GM21825 (cell line): ENCODE data around the gene ARMS2.

Experiments used
- ATAC-seq: cut with Tn5 transposase; IDR thresholded peaks from one replicate; pipeline ENCODE4 v1.9.1; 2021; ENCODE audit warnings: mild to moderate bottlenecking, moderate library complexity; ENCODE audit not compliant: unreplicated experiment

The ARMS2 gene

GRCh38 chr10:122492999-122493481, 38.6 kb downstream of the ARMS2 start:
- no peak for ATAC-seq

GRCh38 chr10:122493761-122494160, 39.3 kb downstream of the ARMS2 start:
- ATAC-seq: no peak

- ATAC-seq: no peak
Measured at GRCh38 chr10:122494173-122494820, 39.8 kb downstream of the ARMS2 start.

- ATAC-seq: no peak
Measured at GRCh38 chr10:122494833-122495232, 40.4 kb downstream of the ARMS2 start.

GRCh38 chr10:122495406-122496340, 41.2 kb downstream of the ARMS2 start:
- ATAC-seq: no peak

GRCh38 chr10:122497241-122497640, 42.8 kb downstream of the ARMS2 start:
- ATAC-seq: no peak

GRCh38 chr10:122498521-122498920, 44.1 kb downstream of the ARMS2 start:
- no peak for ATAC-seq

- no peak for ATAC-seq
Measured at GRCh38 chr10:122499012-122499411, 44.6 kb downstream of the ARMS2 start.

- ATAC-seq: no peak
Measured at GRCh38 chr10:122499491-122499941, 45.1 kb downstream of the ARMS2 start.

- no peak for ATAC-seq
Measured at GRCh38 chr10:122500194-122500593, 45.7 kb downstream of the ARMS2 start.

GRCh38 chr10:122500726-122501125, 46.3 kb downstream of the ARMS2 start:
- no peak for ATAC-seq

- no peak for ATAC-seq
Measured at GRCh38 chr10:122503012-122503411, 48.6 kb downstream of the ARMS2 start.

GRCh38 chr10:122503886-122504609, 49.6 kb downstream of the ARMS2 start:
- ATAC-seq: no peak

- ATAC-seq: no peak
Measured at GRCh38 chr10:122504610-122504950, 50.1 kb downstream of the ARMS2 start.

GRCh38 chr10:122505011-122505410, 50.6 kb downstream of the ARMS2 start:
- ATAC-seq: no peak

- no peak for ATAC-seq
Measured at GRCh38 chr10:122505885-122506645, 51.6 kb downstream of the ARMS2 start.
